HG03342 (cell line): ENCODE measurements around the gene PIP5K1C.

ENCODE experiments used
- ATAC-seq: cut with Tn5 transposase; IDR thresholded peaks from one replicate; pipeline ENCODE4 v1.9.1; 2021; ENCODE audit warnings: mild to moderate bottlenecking, moderate library complexity; ENCODE audit not compliant: unreplicated experiment

PIP5K1C gene

GRCh38 chr19:3700242-3701032 lies at the start of gene PIP5K1C:
Gene PIP5K1C (minus strand): TSS chr19:3700468. CDS start chr19:3700390, 78 bp downstream.
- peak; percentile 79 for ATAC-seq

- no peak for ATAC-seq
Measured at GRCh38 chr19:3748965-3749364, 48.7 kb upstream of the PIP5K1C start.

GRCh38 chr19:3746371-3747056 lies 46.2 kb upstream of the PIP5K1C start:
- no peak for ATAC-seq

- no peak for ATAC-seq
Measured at GRCh38 chr19:3745363-3746045, 45.2 kb upstream of the PIP5K1C start.

- ATAC-seq: no peak
Measured at GRCh38 chr19:3743486-3743885, 43.2 kb upstream of the PIP5K1C start.

GRCh38 chr19:3740431-3740830 lies 40.2 kb upstream of the PIP5K1C start:
- ATAC-seq: no peak

- ATAC-seq: no peak
Measured at GRCh38 chr19:3738477-3739220, 38.4 kb upstream of the PIP5K1C start.

- no peak for ATAC-seq
Measured at GRCh38 chr19:3737487-3738205, 37.4 kb upstream of the PIP5K1C start.

GRCh38 chr19:3736106-3736724 lies 35.9 kb upstream of the PIP5K1C start:
- no peak for ATAC-seq

GRCh38 chr19:3734310-3734600 lies 34.0 kb upstream of the PIP5K1C start:
- no peak for ATAC-seq

- no peak for ATAC-seq
Measured at GRCh38 chr19:3733549-3734309, 33.5 kb upstream of the PIP5K1C start.

GRCh38 chr19:3732108-3732507 lies 31.8 kb upstream of the PIP5K1C start:
- ATAC-seq: no peak

- no peak for ATAC-seq
Measured at GRCh38 chr19:3730457-3730958, 30.2 kb upstream of the PIP5K1C start.

- ATAC-seq: no peak
Measured at GRCh38 chr19:3725640-3726310, 25.5 kb upstream of the PIP5K1C start.

GRCh38 chr19:3725121-3725520 lies 24.9 kb upstream of the PIP5K1C start:
- no peak for ATAC-seq

GRCh38 chr19:3723883-3724282 lies 23.6 kb upstream of the PIP5K1C start:
- no peak for ATAC-seq

- no peak for ATAC-seq
Measured at GRCh38 chr19:3723110-3723488, 22.8 kb upstream of the PIP5K1C start.

- ATAC-seq: no peak
Measured at GRCh38 chr19:3722443-3723109, 22.3 kb upstream of the PIP5K1C start.
